ENCODE data around the gene LATS1. TPM values are rescaled to one million over a fixed set of nuclear protein-coding genes. Genes with fewer than 3 reads are reported as not detected.
A peak's percentile ranks its signal among the peaks of the same experiment; 100 is the strongest.

Gene LATS1
- total RNA-seq, 1 donor from 2014 or later = 41.8 TPM

DNA sequence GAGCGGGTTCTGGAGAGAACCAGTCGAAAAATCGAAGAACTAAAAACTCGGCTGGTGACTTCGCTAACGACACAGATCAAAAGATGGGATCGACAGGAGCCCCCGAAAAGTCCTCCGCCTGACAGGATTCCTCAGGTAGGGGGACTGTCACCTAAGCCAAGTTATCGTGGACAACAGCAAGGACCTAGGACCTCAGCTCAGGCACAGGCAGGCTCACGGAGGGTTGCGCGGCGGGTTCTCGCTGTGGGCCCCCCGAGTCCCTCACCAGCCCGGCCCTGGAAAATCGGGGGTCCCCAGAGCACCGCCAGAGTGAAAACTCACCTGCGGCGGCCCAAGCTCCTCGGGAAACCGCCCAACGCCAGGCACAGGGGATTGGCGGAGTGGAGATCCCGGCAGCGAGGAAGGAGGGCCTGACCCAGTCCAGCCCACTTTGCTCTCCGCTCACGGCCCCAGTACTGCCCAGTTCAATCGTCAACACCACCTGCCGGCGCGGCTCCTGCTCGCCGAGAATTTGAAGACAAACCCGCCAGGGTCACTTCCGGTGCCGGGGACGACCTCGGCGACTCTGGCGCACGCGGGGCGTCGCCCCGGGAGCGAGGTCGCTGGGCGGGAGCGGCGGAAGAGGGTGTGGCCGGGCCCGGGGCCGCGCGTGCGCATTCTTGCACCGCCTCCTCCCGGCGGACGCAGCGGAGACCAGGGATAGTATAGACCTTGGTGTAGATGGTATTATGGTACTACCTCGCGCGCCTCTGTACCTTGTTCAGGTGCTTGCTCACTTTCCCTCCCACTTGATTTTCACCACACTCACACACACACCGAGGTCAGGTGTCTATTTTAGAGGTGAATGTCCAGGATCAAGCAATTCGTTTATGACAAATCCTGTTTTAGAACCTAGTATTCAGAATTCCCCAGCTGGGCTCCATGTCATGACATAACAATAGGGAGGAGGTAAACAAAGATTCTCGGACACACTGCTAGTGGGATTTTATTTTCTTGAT lies 69.5 kb downstream of the LATS1 start, which contains the start of gene KATNA1:
Gene KATNA1 (minus strand): TSS at position 567 of the 998 bp plus-strand sequence. CDS start 10,167 bp downstream, outside the sequence.
- Mint-ChIP-seq H3K9me3 (ENCODE audit: low read depth) (no peaks in the 10 kb centered on the region), H3K27ac (peak within 1 kb of the TSS; percentile 92), H3K27me3 (no peaks in the 10 kb centered on the region), H3K4me1 (ENCODE audit: low read depth) (peaks cover 11% of the 10 kb centered on the region), H3K36me3 (ENCODE audit: insufficient read depth) (no peaks in the 10 kb centered on the region), H3K4me3 (ENCODE audit: low read depth) (peak within 1 kb of the TSS; percentile 91)
- TF ChIP-seq, protein P1, sequence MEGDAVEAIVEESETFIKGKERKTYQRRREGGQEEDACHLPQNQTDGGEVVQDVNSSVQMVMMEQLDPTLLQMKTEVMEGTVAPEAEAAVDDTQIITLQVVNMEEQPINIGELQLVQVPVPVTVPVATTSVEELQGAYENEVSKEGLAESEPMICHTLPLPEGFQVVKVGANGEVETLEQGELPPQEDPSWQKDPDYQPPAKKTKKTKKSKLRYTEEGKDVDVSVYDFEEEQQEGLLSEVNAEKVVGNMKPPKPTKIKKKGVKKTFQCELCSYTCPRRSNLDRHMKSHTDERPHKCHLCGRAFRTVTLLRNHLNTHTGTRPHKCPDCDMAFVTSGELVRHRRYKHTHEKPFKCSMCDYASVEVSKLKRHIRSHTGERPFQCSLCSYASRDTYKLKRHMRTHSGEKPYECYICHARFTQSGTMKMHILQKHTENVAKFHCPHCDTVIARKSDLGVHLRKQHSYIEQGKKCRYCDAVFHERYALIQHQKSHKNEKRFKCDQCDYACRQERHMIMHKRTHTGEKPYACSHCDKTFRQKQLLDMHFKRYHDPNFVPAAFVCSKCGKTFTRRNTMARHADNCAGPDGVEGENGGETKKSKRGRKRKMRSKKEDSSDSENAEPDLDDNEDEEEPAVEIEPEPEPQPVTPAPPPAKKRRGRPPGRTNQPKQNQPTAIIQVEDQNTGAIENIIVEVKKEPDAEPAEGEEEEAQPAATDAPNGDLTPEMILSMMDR (IDR thresholded peaks at IDR 0.05; ENCODE audit: unreplicated experiment) = peak; percentile 11
- peak; percentile 83 for DNase-seq (ENCODE audit: low spot score, unreplicated experiment)

DNA sequence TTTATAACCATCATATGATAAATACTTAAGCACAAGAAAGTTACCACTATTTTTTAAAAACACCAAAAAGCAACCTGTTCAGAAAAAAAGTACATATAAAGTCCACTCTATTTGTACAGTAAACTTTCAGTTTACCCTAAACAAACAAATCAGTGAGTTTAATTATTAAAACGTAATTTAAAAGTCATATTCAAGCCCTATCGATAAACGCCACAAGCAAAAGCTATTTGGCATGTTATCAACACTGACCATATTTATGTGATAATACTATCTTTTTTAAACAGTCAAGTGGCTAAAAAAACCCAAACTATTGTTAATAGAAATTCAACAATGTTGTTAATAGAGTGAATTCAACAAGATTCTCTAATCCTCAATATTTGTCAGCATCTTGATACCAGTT lies 71.3 kb downstream of the LATS1 start:
- Mint-ChIP-seq H3K4me1 (ENCODE audit: low read depth) (peaks cover 11% of the 10 kb centered on the region), H3K27ac (no peak overlapping the region), H3K9me3 (ENCODE audit: low read depth) (no peaks in the 10 kb centered on the region), H3K36me3 (ENCODE audit: insufficient read depth) (peaks cover under 1% of the 10 kb centered on the region), H3K27me3 (no peaks in the 10 kb centered on the region), H3K4me3 (ENCODE audit: low read depth) (peak overlapping the region; percentile 91)
- TF ChIP-seq, protein P1 (IDR thresholded peaks at IDR 0.05; ENCODE audit: unreplicated experiment) = no peak
- no peak for DNase-seq (ENCODE audit: low spot score, unreplicated experiment)

DNA sequence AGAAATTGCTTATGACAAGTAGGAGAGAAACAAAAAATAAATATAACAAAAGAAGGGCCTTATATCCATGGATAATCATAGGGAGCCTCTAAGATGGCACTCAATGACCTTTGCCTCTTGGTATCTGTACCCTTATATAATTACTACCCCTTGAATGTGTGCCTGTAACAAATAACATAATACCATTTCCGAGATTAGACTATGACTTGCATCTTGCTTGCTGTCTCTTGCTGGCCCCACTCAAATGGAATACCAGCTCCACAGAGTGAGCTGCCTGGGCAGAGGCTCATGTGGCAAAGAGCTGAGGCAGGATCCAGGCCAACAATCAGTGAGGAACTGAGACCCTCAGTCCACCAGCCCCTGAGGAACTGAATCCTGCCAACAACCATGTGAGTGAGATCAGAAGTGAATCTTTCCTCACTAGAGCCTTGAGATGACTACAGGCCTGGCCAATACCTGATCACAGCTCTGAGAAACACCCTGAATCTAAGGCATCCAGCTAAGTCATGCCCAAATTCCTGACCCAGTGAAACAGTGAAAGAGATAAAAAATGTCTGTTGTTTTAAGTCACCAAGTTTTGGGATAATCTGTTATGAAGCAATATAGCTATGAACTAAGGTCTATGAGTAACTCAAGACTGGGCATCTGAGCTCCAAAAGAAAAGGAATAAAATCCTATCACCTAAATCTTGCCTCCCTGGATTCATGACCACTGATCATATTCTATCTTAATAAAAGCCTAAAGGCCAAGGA lies 74.9 kb downstream of the LATS1 start:
- H3K4me3 Mint-ChIP-seq (ENCODE audit: low read depth) = no peak overlapping the region
- H3K27me3 Mint-ChIP-seq = no peaks in the 10 kb centered on the region
- TF ChIP-seq, protein P1 (IDR thresholded peaks at IDR 0.05; ENCODE audit: unreplicated experiment) = no peak
- no peak for DNase-seq (ENCODE audit: low spot score, unreplicated experiment)
- peaks cover 9% of the 10 kb centered on the region for H3K4me1 Mint-ChIP-seq (ENCODE audit: low read depth)
- H3K36me3 Mint-ChIP-seq (ENCODE audit: insufficient read depth) = peaks cover 2% of the 10 kb centered on the region
- no peak overlapping the region for H3K27ac Mint-ChIP-seq
- no peaks in the 10 kb centered on the region for H3K9me3 Mint-ChIP-seq (ENCODE audit: low read depth)

DNA sequence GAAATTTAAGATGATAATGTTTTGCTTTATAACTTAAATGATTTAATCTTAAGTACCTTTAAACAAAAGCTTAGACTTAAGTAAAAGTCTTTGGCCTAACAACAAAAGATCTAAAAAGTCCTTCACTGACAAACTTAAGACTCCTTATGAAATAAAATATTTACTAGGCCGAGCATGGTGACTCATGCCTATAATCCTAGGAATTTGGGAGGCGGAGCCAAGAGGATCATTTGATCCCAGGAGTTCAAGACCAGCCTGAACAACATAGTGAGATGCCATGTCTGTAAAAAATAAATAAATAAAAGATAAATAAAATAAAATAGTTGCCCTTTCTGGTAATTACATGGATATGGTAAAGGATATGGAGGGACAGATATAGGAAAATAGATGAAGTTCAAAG lies 81.8 kb downstream of the LATS1 start:
- no peak overlapping the region for H3K4me3 Mint-ChIP-seq (ENCODE audit: low read depth)
- no peak overlapping the region for H3K27ac Mint-ChIP-seq
- no peaks in the 10 kb centered on the region for H3K9me3 Mint-ChIP-seq (ENCODE audit: low read depth)
- H3K4me1 Mint-ChIP-seq (ENCODE audit: low read depth) = peaks cover 2% of the 10 kb centered on the region
- no peaks in the 10 kb centered on the region for H3K36me3 Mint-ChIP-seq (ENCODE audit: insufficient read depth)
- DNase-seq (ENCODE audit: low spot score, unreplicated experiment) = no peak
- TF ChIP-seq, protein P1 (IDR thresholded peaks at IDR 0.05; ENCODE audit: unreplicated experiment) = no peak
- no peaks in the 10 kb centered on the region for H3K27me3 Mint-ChIP-seq

DNA sequence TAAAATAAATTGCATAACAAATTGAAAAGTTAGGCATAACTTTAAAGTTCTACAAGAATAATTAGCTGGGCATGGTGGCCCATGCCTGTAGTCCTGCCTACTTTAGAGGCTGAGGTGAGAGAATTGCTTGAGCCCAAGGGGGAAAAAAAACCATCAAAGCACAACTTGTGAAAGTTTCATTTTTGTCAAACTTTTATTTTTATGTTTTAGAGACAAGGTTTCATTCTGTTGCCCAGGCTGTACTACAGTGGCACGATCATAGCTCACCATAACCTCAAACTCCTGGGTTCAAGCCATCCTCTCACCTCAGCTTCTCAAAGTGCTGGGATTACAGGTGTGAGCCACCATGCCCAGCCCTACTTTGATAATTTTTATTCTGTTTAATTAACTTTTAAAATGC lies 83.6 kb downstream of the LATS1 start:
- Mint-ChIP-seq H3K27ac (no peak overlapping the region), H3K4me3 (ENCODE audit: low read depth) (no peak overlapping the region), H3K27me3 (no peaks in the 10 kb centered on the region), H3K36me3 (ENCODE audit: insufficient read depth) (no peaks in the 10 kb centered on the region), H3K9me3 (ENCODE audit: low read depth) (no peaks in the 10 kb centered on the region), H3K4me1 (ENCODE audit: low read depth) (peaks cover 2% of the 10 kb centered on the region)
- TF ChIP-seq, protein P1 (IDR thresholded peaks at IDR 0.05; ENCODE audit: unreplicated experiment) = no peak
- no peak for DNase-seq (ENCODE audit: low spot score, unreplicated experiment)
